Stimulated activated naive CD4-positive, alpha-beta T cell treated with Interleukin-2 at 50 U/mL for 16 hours (primary cell): ENCODE measurements around the gene ZNF219.
A peak's percentile ranks its signal among the peaks of the same experiment; 100 is the strongest.

Source experiments
- DNase-seq: peaks from one replicate; lab custom pipeline; 2025; lab: John Stamatoyannopoulos, UW

Gene ZNF219

GRCh38 chr14:21102521-21103410 is 4.3 kb upstream of the ZNF219 start:
- DNase-seq: no peak

- no peak for DNase-seq
These were observed 3.5 kb upstream of the ZNF219 start for GRCh38 chr14:21101802-21102413.

- no peak for DNase-seq
These were observed 2.5 kb upstream of the ZNF219 start, which contains the start of gene TMEM253 for GRCh38 chr14:21100931-21101330. TMEM253 (plus strand) TSS chr14:21101066; CDS start chr14:21101344, 278 bp downstream.

GRCh38 chr14:21099596-21099985 is 1.1 kb upstream of the ZNF219 start:
- no peak for DNase-seq

- DNase-seq: no peak
These were observed 589 bp upstream of the ZNF219 start for GRCh38 chr14:21098892-21099595.

GRCh38 chr14:21097636-21098075 is 799 bp downstream of the ZNF219 start:
- no peak for DNase-seq

GRCh38 chr14:21096978-21097635 is 1.3 kb downstream of the ZNF219 start:
- no peak for DNase-seq

GRCh38 chr14:21096438-21096837 is 2.0 kb downstream of the ZNF219 start:
- DNase-seq: no peak

GRCh38 chr14:21095430-21096205 is 2.8 kb downstream of the ZNF219 start:
- no peak for DNase-seq

GRCh38 chr14:21093769-21094681 is 4.4 kb downstream of the ZNF219 start:
- no peak for DNase-seq

GRCh38 chr14:21093018-21093417 is 5.4 kb downstream of the ZNF219 start:
- no peak for DNase-seq

GRCh38 chr14:21092273-21093011 is 6.0 kb downstream of the ZNF219 start:
- peak; percentile 84 for DNase-seq

GRCh38 chr14:21091821-21092272 is 6.6 kb downstream of the ZNF219 start:
- DNase-seq: no peak

- DNase-seq: no peak
These were observed 7.4 kb downstream of the ZNF219 start for GRCh38 chr14:21090940-21091663.

- no peak for DNase-seq
These were observed 8.1 kb downstream of the ZNF219 start for GRCh38 chr14:21090194-21090939.

- DNase-seq: no peak
These were observed 8.6 kb downstream of the ZNF219 start for GRCh38 chr14:21089877-21090193.

GRCh38 chr14:21089271-21089670 is 9.2 kb downstream of the ZNF219 start:
- no peak for DNase-seq

GRCh38 chr14:21088687-21089086 is 9.8 kb downstream of the ZNF219 start:
- DNase-seq: no peak
